NCI-H146 treated with DMSO at 0.1 percent for 48 hours (cell line): ENCODE data around the gene PCDHGC5.

Experiments
- DNase-seq: peaks from one replicate; lab custom pipeline; 2025; ENCODE audit not compliant: unreplicated experiment; lab: John Stamatoyannopoulos, UW

The PCDHGC5 gene

GRCh38 chr5:141512390-141512910 is 23.6 kb downstream of the PCDHGC5 start:
- peak; percentile 52 for DNase-seq

DNA sequence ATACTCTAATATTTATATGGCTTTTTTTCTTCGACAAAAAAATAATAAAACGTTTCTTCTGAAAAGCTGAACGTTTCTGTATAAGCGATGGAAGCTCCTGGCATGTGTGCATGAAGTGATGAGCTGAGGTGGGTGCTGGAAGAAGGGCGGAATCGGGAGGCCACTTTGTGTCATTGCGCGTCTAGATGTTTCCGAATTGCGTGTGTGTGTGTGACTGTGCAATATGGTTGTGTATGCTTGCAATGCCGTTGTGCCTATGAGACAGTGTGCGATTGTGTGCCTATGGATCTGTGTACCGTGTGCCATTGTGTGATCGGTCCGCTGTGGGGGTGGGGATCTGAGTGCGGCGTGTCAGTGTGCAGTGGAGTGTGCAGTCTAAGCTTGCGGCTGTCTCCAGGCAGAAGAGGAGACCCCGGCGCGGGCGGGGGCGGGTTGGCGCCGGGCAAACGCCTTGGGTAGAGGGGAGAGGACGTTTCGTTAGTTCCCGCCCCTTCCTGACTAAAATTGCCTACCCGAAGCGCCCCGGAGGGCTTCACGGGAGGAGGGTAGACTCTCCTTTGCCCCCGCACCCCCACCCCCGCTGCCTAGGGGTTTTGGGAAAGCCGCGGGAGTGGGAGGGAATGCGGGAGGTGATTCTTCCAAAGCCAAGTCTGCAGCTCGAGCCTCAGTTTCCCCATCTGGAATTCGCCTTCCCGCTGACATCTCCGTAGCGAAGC is 24.2 kb downstream of the PCDHGC5 start:
- DNase-seq = peak; percentile 30

GRCh38 chr5:141513627-141514329 is 24.9 kb downstream of the PCDHGC5 start:
- DNase-seq = peak; percentile 48

GRCh38 chr5:141514330-141515133 is 25.7 kb downstream of the PCDHGC5 start:
- DNase-seq = no peak

GRCh38 chr5:141515141-141515540 is 26.3 kb downstream of the PCDHGC5 start:
- no peak for DNase-seq

GRCh38 chr5:141515946-141516671 is 27.2 kb downstream of the PCDHGC5 start:
- no peak for DNase-seq

GRCh38 chr5:141516672-141517025 is 27.8 kb downstream of the PCDHGC5 start:
- no peak for DNase-seq

- DNase-seq = no peak
Observed at GRCh38 chr5:141517312-141517711, 28.4 kb downstream of the PCDHGC5 start.

- DNase-seq = no peak
Observed at GRCh38 chr5:141517880-141518617, 29.2 kb downstream of the PCDHGC5 start.

DNA sequence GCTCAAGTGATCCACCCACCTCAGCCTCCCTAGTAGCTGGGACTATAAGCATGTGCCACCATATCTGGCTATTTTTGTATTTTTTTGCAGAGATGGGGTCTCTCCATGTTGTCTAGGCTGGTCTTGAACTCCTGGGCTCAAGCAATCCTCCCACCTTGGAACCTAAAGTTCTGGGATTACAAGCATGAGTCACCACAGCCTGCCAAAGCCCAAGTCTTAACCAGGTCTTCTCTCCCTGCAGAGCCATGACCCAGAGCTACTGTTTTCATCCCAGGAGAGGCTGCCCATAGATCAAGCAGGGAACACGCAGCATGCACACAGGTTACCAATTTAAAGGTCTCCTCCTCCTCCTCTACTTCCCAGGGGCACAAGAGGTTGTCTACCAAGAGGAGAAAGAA is 29.7 kb downstream of the PCDHGC5 start:
- DNase-seq = no peak

- DNase-seq = no peak
Observed at GRCh38 chr5:141519605-141520565, 31.0 kb downstream of the PCDHGC5 start.

GRCh38 chr5:141521244-141521781 is 32.4 kb downstream of the PCDHGC5 start:
- no peak for DNase-seq

DNA sequence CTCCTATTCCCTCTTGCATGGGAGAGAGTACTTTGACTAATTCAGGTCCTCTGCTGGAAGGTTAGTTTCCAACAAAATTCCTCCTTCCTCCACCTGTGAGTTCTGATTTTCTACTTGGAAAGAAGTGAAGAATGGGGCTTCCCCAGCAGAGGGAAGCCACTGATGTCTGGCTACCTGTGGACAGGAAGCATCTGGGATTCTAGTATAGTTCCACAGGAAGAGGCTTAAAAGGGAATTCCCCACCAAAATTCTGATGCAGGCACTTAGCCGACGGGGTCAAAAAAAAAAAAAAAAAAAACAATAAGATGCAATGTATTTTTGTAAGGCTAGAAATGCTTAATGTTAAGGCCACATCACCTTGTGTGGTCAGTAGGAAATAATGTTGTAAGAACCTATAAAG is 33.4 kb downstream of the PCDHGC5 start:
- DNase-seq = no peak

GRCh38 chr5:141523991-141524390 is 35.1 kb downstream of the PCDHGC5 start:
- no peak for DNase-seq

- peak; percentile 79 for DNase-seq
Observed at GRCh38 chr5:141524604-141525597, 36.0 kb downstream of the PCDHGC5 start.

DNA sequence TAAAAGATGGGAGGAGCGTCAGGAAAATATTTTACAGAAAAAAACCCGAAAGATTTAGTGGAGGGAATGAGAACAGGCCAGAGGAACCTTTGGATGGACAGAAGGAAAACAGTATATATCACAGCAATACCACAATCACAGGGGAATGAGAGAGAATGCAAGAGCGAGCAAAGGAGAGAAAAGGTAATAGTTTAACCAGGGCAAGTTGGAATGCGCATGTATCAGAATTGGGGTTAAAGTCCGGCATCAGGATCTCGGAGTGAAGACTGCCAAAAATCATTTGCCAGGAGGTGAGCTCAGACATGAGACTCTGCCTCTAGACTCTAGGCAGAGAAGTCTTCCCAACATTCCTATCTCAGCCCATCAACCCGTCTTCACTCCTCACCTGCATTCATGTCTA is 36.8 kb downstream of the PCDHGC5 start:
- no peak for DNase-seq

GRCh38 chr5:141527426-141527825 is 38.5 kb downstream of the PCDHGC5 start:
- no peak for DNase-seq
